A549 (cell line): ENCODE measurements around the gene MTERF2. TPM values are rescaled to one million over a fixed set of nuclear protein-coding genes. Genes with fewer than 3 reads are reported as not detected.
A peak's percentile ranks its signal among the peaks of the same experiment; 100 is the strongest.

Source experiments
- ATAC-seq, 2 experiments: fragments of 200-7000 bp in 1 of 2; fragments of >200 bp in 1 of 2; cut with Nextera tagmentation in 1 of 2; cut with Tn5 transposase in 1 of 2; 3 replicates each; pipeline versions ENCODE4 v1.8.0 to v1.9.1; 2018 to 2020; ENCODE audit warnings: mild to moderate bottlenecking in 1 of 2, moderate library complexity in 1 of 2
- CTCF ChIA-PET: fragments of 300-600 bp; sonication (Branson Sonifier 250); formaldehyde crosslinking; extraction: SDS; loops from one replicate; lab custom pipeline; 2021; ENCODE audit warnings: antibody characterized with exemption, inconsistent platforms; lab: Yijun Ruan, JAX
- POLR2A ChIA-PET: fragments of 350-600 bp; formaldehyde crosslinking; extraction: SDS; loops from one replicate; lab custom pipeline; 2021; ENCODE audit warnings: antibody characterized with exemption, inconsistent platforms; lab: Yijun Ruan, JAX
- DNase-seq, 2 experiments: peaks; one replicate each; pipeline versions ENCODE4 v3.0.0 to v3.0.0-alpha.2; 2011 to 2016; ENCODE audit warnings: low read depth in 1 of 2, low spot score in 1 of 2
- FAIRE-seq: peaks from 2 replicates; lab custom pipeline; 2011; peaks lifted over from hg19 to GRCh38; lab: Jason Lieb, UNC
- H3K27ac ChIP-seq, 2 experiments: fragments of >200 bp; sonication (Bioruptor Twin); formaldehyde crosslinking; 3 replicates each; pipeline ENCODE4 v1.5.1; 2016 to 2017
- H3K4me1 ChIP-seq: fragments of >200 bp; sonication (Bioruptor Twin); formaldehyde crosslinking; 3 replicates; pipeline ENCODE4 v1.6.1; 2016
- H3K4me2 ChIP-seq: fragments of >200 bp; sonication (Bioruptor Twin); formaldehyde crosslinking; 3 replicates; pipeline ENCODE4 v1.6.1; 2016
- H3K4me3 ChIP-seq: fragments of >200 bp; sonication (Bioruptor Twin); formaldehyde crosslinking; 3 replicates; pipeline ENCODE4 v1.5.1; 2016
- H3K9me3 ChIP-seq: fragments of >200 bp; sonication (Bioruptor Twin); formaldehyde crosslinking; 3 replicates; pipeline ENCODE4 v1.6.1; 2016
- CEBPB ChIP-seq, 2 experiments: fragments of >200 bp in 1 of 2; sonication (Bioruptor Twin) in 1 of 2; formaldehyde crosslinking in 1 of 2; IDR thresholded peaks; 2 replicates each; pipeline ENCODE4 v1.6.1; 2012 to 2016
- CHD4 ChIP-seq: fragments of 200-600 bp; sonication (generic); IDR thresholded peaks from 2 replicates; pipeline ENCODE4 v1.6.1; 2016; ENCODE audit warnings: antibody characterized with exemption, mild to moderate bottlenecking, borderline replicate concordance
- FOXS1 ChIP-seq: fragments of 250-450 bp; sonication (Bioruptor Pico); IDR thresholded peaks from 2 replicates; pipeline ENCODE4 v1.5.0; 2020; ENCODE audit warnings: mild to moderate bottlenecking, moderate library complexity
- HDAC2 ChIP-seq: fragments of 200-600 bp; sonication (generic); IDR thresholded peaks from 2 replicates; pipeline ENCODE4 v1.6.1; 2016
- HEYL ChIP-seq: fragments of 250-450 bp; sonication (Bioruptor Pico); IDR thresholded peaks from 2 replicates; pipeline ENCODE4 v1.8.0; 2021; ENCODE audit warnings: mild to moderate bottlenecking, moderate library complexity
- HOXA7 ChIP-seq: fragments of 250-450 bp; sonication (Bioruptor Pico); IDR thresholded peaks from 2 replicates; pipeline ENCODE4 v1.5.0; 2020; ENCODE audit warnings: mild to moderate bottlenecking, moderate library complexity
- HOXB5 ChIP-seq: fragments of 250-450 bp; sonication (Bioruptor Pico); IDR thresholded peaks from 2 replicates; pipeline ENCODE4 v1.5.0; 2020; ENCODE audit warnings: mild to moderate bottlenecking, moderate library complexity
- JUN ChIP-seq, 2 experiments: fragments of >200 bp; sonication (Bioruptor Twin); formaldehyde crosslinking; IDR thresholded peaks; 2 replicates in 1 of 2; 3 replicates in 1 of 2; pipeline ENCODE4 v1.6.1; 2016 to 2017
- JUNB ChIP-seq: fragments of >200 bp; sonication (Bioruptor Twin); formaldehyde crosslinking; IDR thresholded peaks from 2 replicates; pipeline ENCODE4 v1.6.1; 2016
- KDM5A ChIP-seq: fragments of 200-600 bp; sonication (generic); IDR thresholded peaks from 2 replicates; pipeline ENCODE4 v1.6.1; 2016; ENCODE audit warnings: antibody characterized with exemption, mild to moderate bottlenecking
- MAZ ChIP-seq: fragments of 150-350 bp; IDR thresholded peaks from 2 replicates; pipeline ENCODE4 v1.6.1; 2014; ENCODE audit warnings: antibody characterized with exemption, low read depth, low read length, borderline replicate concordance
- MYC ChIP-seq: IDR thresholded peaks from 2 replicates; pipeline ENCODE4 v1.6.1; 2012; ENCODE audit warnings: mild to moderate bottlenecking, inconsistent platforms, low read length, improper control_type of control experiment, borderline replicate concordance
- NFE2L2 ChIP-seq: fragments of 150-350 bp; conservative IDR thresholded peaks from 2 replicates; pipeline ENCODE4 v1.6.1; 2014; ENCODE audit warnings: low read length
- NPAS2 ChIP-seq: fragments of 250-450 bp; sonication (Bioruptor Pico); IDR thresholded peaks from 2 replicates; pipeline ENCODE4 v1.8.0; 2022; ENCODE audit warnings: mild to moderate bottlenecking, moderate library complexity, borderline replicate concordance
- NR3C1 ChIP-seq: fragments of >200 bp; sonication (Bioruptor Twin); formaldehyde crosslinking; IDR thresholded peaks from 3 replicates; pipeline ENCODE4 v1.6.1; 2017
- POLR2A ChIP-seq: IDR thresholded peaks from 2 replicates; pipeline ENCODE4 v1.6.1; 2012; ENCODE audit warnings: mild to moderate bottlenecking, low read length
- RAD21 ChIP-seq, 2 experiments: fragments of >200 bp in 1 of 2; sonication (Bioruptor Twin) in 1 of 2; formaldehyde crosslinking in 1 of 2; IDR thresholded peaks in 1 of 2; conservative IDR thresholded peaks in 1 of 2; 2 replicates in 1 of 2; 3 replicates in 1 of 2; pipeline ENCODE4 v1.6.1; 2012 to 2018; ENCODE audit warnings: inconsistent platforms in 1 of 2
- ZSCAN20 ChIP-seq: fragments of 250-450 bp; sonication (Bioruptor Pico); IDR thresholded peaks from 2 replicates; pipeline ENCODE4 v1.8.0; 2022; ENCODE audit warnings: mild to moderate bottlenecking, moderate library complexity
- WGBS: methylation state at CpG from one replicate; pipeline ENCODE4 v1.1.6; 2017; ENCODE audit errors: missing lambda C conversion rate; 5-methylcytosine and 5-hydroxymethylcytosine counted together
- polyA plus RNA-seq, 4 experiments: library from polyadenylated mRNA; depleted of rRNA in 3 of 4; stranded (reverse); fragments of >200 nt; fragmentation: RNase III in 1 of 4; extraction: RNeasy Plus Mini Kit Qiagen cat#74134 plus additional on column Dnase treatment in 1 of 4; gene quantifications; 2 replicates in 3 of 4; 3 replicates in 1 of 4; pipeline ENCODE4 v1.2.3, GENCODE V29; 2011 to 2017
- TF ChIP-seq, protein P1 (sequence below): fragments of 450-650 bp; IDR thresholded peaks from 2 replicates; pipeline ENCODE4 v1.6.1; 2014; ENCODE audit warnings: antibody characterized with exemption
- TF ChIP-seq, protein P2 (sequence below): fragments of >200 bp; sonication (Bioruptor Twin); formaldehyde crosslinking; IDR thresholded peaks from 2 replicates; pipeline ENCODE4 v1.6.1; 2016
- TF ChIP-seq, protein P3 (sequence below): fragments of 200-600 bp; sonication (generic); IDR thresholded peaks from 2 replicates; pipeline ENCODE4 v1.6.1; 2016; ENCODE audit warnings: antibody characterized with exemption, mild to moderate bottlenecking, moderate library complexity

The MTERF2 gene
- polyA plus RNA-seq, 2 of the 4 experiments (the other 2 are of a cell fraction): 13.9 to 14.5 TPM

DNA sequence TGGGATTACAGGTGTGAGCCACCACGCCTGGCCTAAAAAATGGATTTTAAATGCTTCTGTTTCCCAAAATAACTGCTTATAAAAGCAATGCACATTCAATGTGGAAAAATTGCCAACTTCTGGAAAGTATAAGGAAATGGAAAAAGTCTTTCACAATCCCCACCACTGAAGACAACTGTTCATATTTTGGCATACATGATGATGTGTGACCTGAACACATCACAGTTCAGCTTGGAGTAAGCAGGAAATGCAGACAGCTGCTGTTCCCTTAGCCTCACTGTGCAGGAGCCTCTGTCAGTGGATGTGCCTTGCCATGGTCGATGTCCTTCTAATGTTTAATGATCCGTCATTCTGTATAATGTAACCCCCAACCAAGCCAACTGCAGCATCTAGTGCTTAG lies 5.2 kb downstream of the MTERF2 start (continued):
- TF ChIP-seq, protein P1, sequence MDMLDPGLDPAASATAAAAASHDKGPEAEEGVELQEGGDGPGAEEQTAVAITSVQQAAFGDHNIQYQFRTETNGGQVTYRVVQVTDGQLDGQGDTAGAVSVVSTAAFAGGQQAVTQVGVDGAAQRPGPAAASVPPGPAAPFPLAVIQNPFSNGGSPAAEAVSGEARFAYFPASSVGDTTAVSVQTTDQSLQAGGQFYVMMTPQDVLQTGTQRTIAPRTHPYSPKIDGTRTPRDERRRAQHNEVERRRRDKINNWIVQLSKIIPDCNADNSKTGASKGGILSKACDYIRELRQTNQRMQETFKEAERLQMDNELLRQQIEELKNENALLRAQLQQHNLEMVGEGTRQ: no peak

DNA sequence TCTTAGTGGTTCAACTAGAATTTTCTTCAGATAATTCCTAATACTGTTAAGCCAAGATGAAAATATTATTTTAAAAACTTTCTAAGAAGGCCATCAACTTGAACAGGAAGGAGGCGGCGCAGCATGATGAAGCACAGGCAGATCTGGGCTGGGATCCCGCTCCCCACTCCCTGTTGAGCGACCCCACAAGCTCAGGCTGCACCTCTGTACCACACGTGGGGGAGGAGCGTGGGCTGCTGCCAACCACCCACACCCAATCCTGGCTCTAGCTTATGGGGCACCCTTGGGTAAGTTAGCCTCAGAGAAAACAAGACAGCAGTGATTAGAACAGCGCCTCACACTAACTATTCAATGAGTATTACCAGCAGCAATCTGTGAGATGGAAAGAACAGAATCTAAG lies 6.0 kb downstream of the MTERF2 start:
- no peak overlapping the region for H3K27ac ChIP-seq
- CTCF ChIA-PET: interaction anchor here (1.1 to 3.4 kb wide), 2 partner anchors 11 to 16 kb away, joined by 3 to 8 read pairs; no protein-coding TSS in a partner anchor
- no peaks in the 10 kb centered on the region for H3K9me3 ChIP-seq
- TF ChIP-seq HEYL (CRISPR knock-in tag) (no peak), FOXS1 (no peak), ZSCAN20 (no peak), NR3C1 (no peak), JUNB (no peak)
- TF ChIP-seq, protein P2, sequence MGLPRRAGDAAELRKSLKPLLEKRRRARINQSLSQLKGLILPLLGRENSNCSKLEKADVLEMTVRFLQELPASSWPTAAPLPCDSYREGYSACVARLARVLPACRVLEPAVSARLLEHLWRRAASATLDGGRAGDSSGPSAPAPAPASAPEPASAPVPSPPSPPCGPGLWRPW: no peak
- ATAC-seq (peak; percentile 24 to 44; a peak in 2 of 6 replicates), DNase-seq (no peak), FAIRE-seq (no peak)
- WGBS: 91% methylated on average over 7 of the region's 7 CpGs
- peaks cover 14% of the 10 kb centered on the region for H3K4me1 ChIP-seq
- POLR2A ChIA-PET: no interaction called here
- no peak overlapping the region for H3K4me3 ChIP-seq
- H3K4me2 ChIP-seq: no peak overlapping the region

DNA sequence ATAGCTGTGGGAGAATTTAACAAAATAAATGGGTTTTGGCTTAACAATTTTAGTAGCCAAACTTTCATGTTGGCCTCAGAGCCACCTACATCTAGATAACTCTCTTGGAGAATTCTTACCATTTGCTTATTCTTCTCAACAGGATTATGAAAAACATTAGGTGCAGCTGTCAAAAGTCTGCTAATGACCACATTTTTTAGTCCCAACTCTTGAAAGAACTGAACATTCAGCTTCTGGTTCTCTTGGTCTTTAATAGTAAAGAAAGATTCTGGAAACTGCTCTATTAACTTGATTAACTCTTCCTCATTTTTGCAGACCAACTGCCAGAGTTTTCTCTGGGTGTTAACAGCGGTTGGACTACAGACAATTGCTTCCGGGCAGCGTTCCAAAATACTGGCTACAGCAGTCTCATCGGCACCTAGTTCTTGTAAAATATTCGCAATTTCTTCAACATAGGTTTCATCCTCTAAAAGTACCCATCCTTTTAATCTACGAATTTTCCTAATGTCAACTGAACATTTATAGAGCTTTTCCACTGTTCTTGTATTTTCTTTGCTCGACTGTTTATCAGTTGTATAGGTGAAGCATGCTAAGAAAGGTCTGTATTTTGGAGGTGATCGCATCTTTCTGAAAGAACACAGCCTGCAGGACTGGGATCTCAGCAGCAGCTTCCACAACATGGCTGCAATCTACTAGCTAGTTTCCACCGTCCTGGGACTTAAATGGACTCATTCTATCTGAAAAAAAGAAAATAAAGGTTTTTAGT lies 8.7 kb downstream of the MTERF2 start:
- POLR2A ChIA-PET: interaction anchor here (1.1 to 3.2 kb wide), 2 partner anchors 9 to 22 kb away, joined by 4 to 12 read pairs; partner anchors contain the start of genes MTERF2 and TMEM263

More for the DNA sequence above, 8.7 kb downstream of the MTERF2 start:
- Histone ChIP-seq H3K9me3 (no peaks in the 10 kb centered on the region), H3K4me1 (peaks cover 25% of the 10 kb centered on the region), H3K27ac (no peak overlapping the region), H3K4me2 (no peak overlapping the region), H3K4me3 (no peak overlapping the region)
- no peak for FAIRE-seq
- no peak for TF ChIP-seq HOXA7 (CRISPR knock-in tag)
- TF ChIP-seq JUN (IDR thresholded peaks at IDR 0.05): no peak
- TF ChIP-seq FOXS1: no peak
- no peak for TF ChIP-seq HOXB5 (CRISPR knock-in tag)
- TF ChIP-seq, protein P2: no peak
- no peak for TF ChIP-seq CHD4
- TF ChIP-seq RAD21 (conservative IDR thresholded peaks at IDR 0.05 in 1 of 2, IDR thresholded peaks at IDR 0.05 in 1 of 2): no peak
- no peak for TF ChIP-seq HDAC2
- TF ChIP-seq NFE2L2: no peak
- TF ChIP-seq MAZ: no peak
- TF ChIP-seq, protein P3, sequence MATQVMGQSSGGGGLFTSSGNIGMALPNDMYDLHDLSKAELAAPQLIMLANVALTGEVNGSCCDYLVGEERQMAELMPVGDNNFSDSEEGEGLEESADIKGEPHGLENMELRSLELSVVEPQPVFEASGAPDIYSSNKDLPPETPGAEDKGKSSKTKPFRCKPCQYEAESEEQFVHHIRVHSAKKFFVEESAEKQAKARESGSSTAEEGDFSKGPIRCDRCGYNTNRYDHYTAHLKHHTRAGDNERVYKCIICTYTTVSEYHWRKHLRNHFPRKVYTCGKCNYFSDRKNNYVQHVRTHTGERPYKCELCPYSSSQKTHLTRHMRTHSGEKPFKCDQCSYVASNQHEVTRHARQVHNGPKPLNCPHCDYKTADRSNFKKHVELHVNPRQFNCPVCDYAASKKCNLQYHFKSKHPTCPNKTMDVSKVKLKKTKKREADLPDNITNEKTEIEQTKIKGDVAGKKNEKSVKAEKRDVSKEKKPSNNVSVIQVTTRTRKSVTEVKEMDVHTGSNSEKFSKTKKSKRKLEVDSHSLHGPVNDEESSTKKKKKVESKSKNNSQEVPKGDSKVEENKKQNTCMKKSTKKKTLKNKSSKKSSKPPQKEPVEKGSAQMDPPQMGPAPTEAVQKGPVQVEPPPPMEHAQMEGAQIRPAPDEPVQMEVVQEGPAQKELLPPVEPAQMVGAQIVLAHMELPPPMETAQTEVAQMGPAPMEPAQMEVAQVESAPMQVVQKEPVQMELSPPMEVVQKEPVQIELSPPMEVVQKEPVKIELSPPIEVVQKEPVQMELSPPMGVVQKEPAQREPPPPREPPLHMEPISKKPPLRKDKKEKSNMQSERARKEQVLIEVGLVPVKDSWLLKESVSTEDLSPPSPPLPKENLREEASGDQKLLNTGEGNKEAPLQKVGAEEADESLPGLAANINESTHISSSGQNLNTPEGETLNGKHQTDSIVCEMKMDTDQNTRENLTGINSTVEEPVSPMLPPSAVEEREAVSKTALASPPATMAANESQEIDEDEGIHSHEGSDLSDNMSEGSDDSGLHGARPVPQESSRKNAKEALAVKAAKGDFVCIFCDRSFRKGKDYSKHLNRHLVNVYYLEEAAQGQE: no peak
- TF ChIP-seq MYC: no peak
- no peak for TF ChIP-seq CEBPB (IDR thresholded peaks at IDR 0.05)
- no peak for TF ChIP-seq POLR2A
- no peak for TF ChIP-seq KDM5A
- no peak for TF ChIP-seq NPAS2 (CRISPR knock-in tag)
- 84% methylated on average over 9 of the region's 9 CpGs for WGBS
- CTCF ChIA-PET: interaction anchor here (1.0 to 3.4 kb wide), 2 partner anchors 9 to 12 kb away, joined by 3 to 8 read pairs; no protein-coding TSS in a partner anchor
- ATAC-seq: no peak
- DNase-seq: no peak
